Measurements from ENCODE around the gene TAF1D.
"Not testable (repeated sequence)": the region's sequence is repeated elsewhere in the genome, so short reads cannot be mapped to it uniquely, and the experiment has no call there.

TAF1D gene

GRCh38 chr11:93741094-93741881, at the start of gene TAF1D, which contains the start of gene C11orf54:
Gene TAF1D (minus strand): TSS chr11:93741495. CDS start chr11:93739304, 2,191 bp downstream.
Gene C11orf54 (plus strand): TSS chr11:93741672. CDS start chr11:93747394, 5,722 bp downstream.
- DNase-seq, result peak; percentile 95

- peak; percentile 17 to 39 for DNase-seq
Observed at GRCh38 chr11:93784935-93785360, 43.7 kb upstream of the TAF1D start.

GRCh38 chr11:93784145-93784934, 43.0 kb upstream of the TAF1D start, which contains the start of gene MED17:
Gene MED17 (plus strand): TSS chr11:93784282. CDS start chr11:93784514, 232 bp downstream.
- DNase-seq, result peak; percentile 90 to 94

- DNase-seq, result no peak
Observed at GRCh38 chr11:93783765-93784144, 42.5 kb upstream of the TAF1D start.

GRCh38 chr11:93783362-93783761, 42.1 kb upstream of the TAF1D start:
- no peak for DNase-seq

GRCh38 chr11:93775289-93775688, 34.0 kb upstream of the TAF1D start:
- peak; percentile 3 to 13 for DNase-seq

- DNase-seq, result not testable (repeated sequence)
Observed at GRCh38 chr11:93774560-93774959, 33.3 kb upstream of the TAF1D start.

GRCh38 chr11:93773601-93774200, 32.4 kb upstream of the TAF1D start:
- no peak for DNase-seq

- no peak for DNase-seq
Observed at GRCh38 chr11:93773045-93773477, 31.8 kb upstream of the TAF1D start.

GRCh38 chr11:93772123-93772522, 30.8 kb upstream of the TAF1D start:
- no peak for DNase-seq

GRCh38 chr11:93770160-93770559, 28.9 kb upstream of the TAF1D start:
- DNase-seq, result no peak

GRCh38 chr11:93767018-93767417, 25.7 kb upstream of the TAF1D start:
- DNase-seq, result no peak

- DNase-seq, result no peak
Observed at GRCh38 chr11:93766504-93766903, 25.2 kb upstream of the TAF1D start.

- no peak for DNase-seq
Observed at GRCh38 chr11:93765551-93765950, 24.3 kb upstream of the TAF1D start.

- DNase-seq, result no peak
Observed at GRCh38 chr11:93761910-93762309, 20.6 kb upstream of the TAF1D start.

GRCh38 chr11:93759123-93759522, 17.8 kb upstream of the TAF1D start:
- DNase-seq, result not testable (repeated sequence)

GRCh38 chr11:93757924-93758865, 16.9 kb upstream of the TAF1D start:
- DNase-seq, result no peak

GRCh38 chr11:93757301-93757700, 16.0 kb upstream of the TAF1D start:
- no peak for DNase-seq

GRCh38 chr11:93756748-93757147, 15.5 kb upstream of the TAF1D start:
- DNase-seq, result no peak

- DNase-seq, result no peak
Observed at GRCh38 chr11:93753241-93753640, 11.9 kb upstream of the TAF1D start.

- DNase-seq, result no peak
Observed at GRCh38 chr11:93751001-93751400, 9.7 kb upstream of the TAF1D start.

GRCh38 chr11:93747122-93747521, 5.8 kb upstream of the TAF1D start:
- DNase-seq, result no peak

Data from activated CD4-positive, alpha-beta T cell treated with anti-CD3 and anti-CD28 coated beads, Interleukin-2, amount 50 U/mL, for 48 hours (primary cell).